ENCODE data around the gene WFIKKN2. TPM values are rescaled to one million over a fixed set of nuclear protein-coding genes. Genes with fewer than 3 reads are reported as not detected.

WFIKKN2 gene
- total and polyA plus RNA-seq, 10 of the 15 experiments (the other 5 are each of a cell fraction or from before 2014, with no cell fraction given) = 0.06 TPM; not detected in 9

- TF ChIP-seq ZBTB4 (CRISPR knock-in tag; IDR thresholded peaks at IDR 0.05) (no peak), SUZ12 (IDR thresholded peaks at IDR 0.05; ENCODE audit: unreplicated experiment) (no peak), RCOR1 (conservative IDR thresholded peaks at IDR 0.05; ENCODE audit: low read depth, low read length) (no peak), SREBF2 (IDR thresholded peaks at IDR 0.05; ENCODE audit: low read length) (no peak), BRCA1 (IDR thresholded peaks at IDR 0.05; ENCODE audit: low read depth, low read length) (no peak), BACH1 (IDR thresholded peaks at IDR 0.05; ENCODE audit: borderline replicate concordance) (no peak)
These were observed 29.3 kb downstream of the WFIKKN2 start (continued) for GRCh38 chr17:50864747-50865059.

- peak overlapping the region; percentile 68 for H3K9ac ChIP-seq (ENCODE audit: control insufficient read depth, insufficient read depth, low read length)
- FAIRE-seq (peak; percentile 31), DNase-seq (ENCODE audit: low read depth, low spot score) (no peak), ATAC-seq (peak; percentile 1; the same call in 2 of the 3 replicates)
- no peaks in the 10 kb centered on the region for H3K4me1 ChIP-seq (ENCODE audit: control insufficient read depth, insufficient read depth, low read length)
- H3K9me3 ChIP-seq (replicated peaks; ENCODE audit: control insufficient read depth, insufficient read depth, low read length) = no peaks in the 10 kb centered on the region
- H2AFZ ChIP-seq (ENCODE audit: control insufficient read depth, low read depth, low read length) = peak overlapping the region; percentile 48
- in situ Hi-C loops (cut with MboI) (loop anchor here (5.0 kb wide), 1 partner anchor 287 kb away; the partner anchor contains the start of gene NME1), intact Hi-C loops (cut with micrococcal nuclease; ENCODE audit: unreplicated experiment) (loop anchor here (2.0 to 10.0 kb wide), 3 partner anchors 187 to 390 kb away; partner anchors contain the start of gene NME1)
- H3K4me3 ChIP-seq = peak overlapping the region; percentile 92
- H3K36me3 ChIP-seq (ENCODE audit: control insufficient read depth in 2 of 2, insufficient read depth in 2 of 2, low read length in 1 of 2) = no peaks in the 10 kb centered on the region; a peak in 1 of 4 replicates
- ChIA-PET SMC1A (ENCODE audit: uncharacterized antibody, unreplicated experiment) (interaction anchor here (0.7 to 5.6 kb wide), 6 partner anchors 8 to 190 kb away, joined by 3 to 46 read pairs (median 3); no protein-coding TSS in a partner anchor), RAD21 (ENCODE audit: unreplicated experiment) (interaction anchor here (1.0 to 3.9 kb wide), 9 partner anchors 9 to 288 kb away, joined by 3 to 19 read pairs (median 5); partner anchors contain the start of gene NME1), POLR2A (interaction anchor here (0.5 to 3.5 kb wide), 10 partner anchors 10 to 1178 kb away, joined by 3 to 31 read pairs (median 4); partner anchors contain the start of gene NME1), CTCF (interaction anchor here (1.0 to 8.7 kb wide), 5 partner anchors 9 to 92 kb away, joined by 3 to 85 read pairs (median 14); no protein-coding TSS in a partner anchor)
- H3K4me2 ChIP-seq (ENCODE audit: control insufficient read depth, insufficient read depth) = peak overlapping the region; percentile 75
- H4K20me1 ChIP-seq (ENCODE audit: control insufficient read depth, insufficient read depth) = no peaks in the 10 kb centered on the region
- under 1% methylated on average over 20 of the region's 50 CpGs for WGBS (ENCODE audit: insufficient coverage, insufficient replicate concordance, low lambda C conversion rate, missing lambda C conversion rate)
- no TSS peak for BruUV-seq (replicated peaks)
- H3K27me3 ChIP-seq (replicated peaks in 1 of 2; ENCODE audit: control insufficient read depth in 2 of 2, insufficient read depth in 2 of 2, low read length in 1 of 2) = no peaks in the 10 kb centered on the region
- peak overlapping the region; percentile 68 for H3K27ac ChIP-seq (ENCODE audit: control insufficient read depth, insufficient read depth)
- H3K79me2 ChIP-seq (ENCODE audit: control insufficient read depth, insufficient read depth, low read length) = peaks cover 39% of the 10 kb centered on the region
- TF ChIP-seq MLLT1 (IDR thresholded peaks at IDR 0.05) (peak; percentile 51; the same call in 1 of the 2 replicates), POLR2AphosphoS2 (IDR thresholded peaks at IDR 0.05; ENCODE audit: low read depth, low read length) (no peak), TCF7 (IDR thresholded peaks at IDR 0.05; ENCODE audit: borderline replicate concordance) (no peak), RELA (IDR thresholded peaks at IDR 0.05; ENCODE audit: borderline replicate concordance, partially characterized antibody) (no peak), BCL3 (IDR thresholded peaks at IDR 0.05; ENCODE audit: borderline replicate concordance, insufficient read depth, low read depth, low read length, poor library complexity, severe bottlenecking) (no peak), PKNOX1 (IDR thresholded peaks at IDR 0.05) (0 out of 2 replicates have a peak, but pooled peaks have one; percentile 41), NFYA (IDR thresholded peaks at IDR 0.05; ENCODE audit: borderline replicate concordance, low read depth, low read length) (no peak)
These were observed 29.9 kb downstream of the WFIKKN2 start for GRCh38 chr17:50865060-50865867.

Measured in GM12878 (cell line).